Thyroid gland (tissue), 4 donors: Measurements from ENCODE around the gene HDAC5. TPM values are rescaled to one million over a fixed set of nuclear protein-coding genes. Genes with fewer than 3 reads are reported as not detected.
A peak's percentile ranks its signal among the peaks of the same experiment; 100 is the strongest.

Experiments
- DNase-seq, 2 donors: peaks; one replicate each; pipeline ENCODE4 v3.0.0-alpha.2; 2019
- H3K27ac ChIP-seq, 3 donors: fragments of 200-600 bp; sonication (generic); 1 replicate in 2 of 3; 2 replicates in 1 of 3; pipeline ENCODE4 v1.5.1; 2016 to 2019; ENCODE audit warnings: mild to moderate bottlenecking in 1 of 3, moderate library complexity in 1 of 3
- H3K27me3 ChIP-seq: fragments of 200-600 bp; sonication (generic); one replicate; pipeline ENCODE4 v1.5.1; 2019
- H3K36me3 ChIP-seq, 2 donors: fragments of 200-600 bp; sonication (generic); one replicate each; pipeline ENCODE4 v1.5.1; 2016 to 2019
- H3K4me1 ChIP-seq, 2 donors: fragments of 200-600 bp; sonication (generic); one replicate each; pipeline ENCODE4 v1.5.1; 2017 to 2019
- H3K4me3 ChIP-seq, 3 donors: fragments of 200-600 bp; sonication (generic); replicated peaks in 1 of 3; 1 replicate in 2 of 3; 2 replicates in 1 of 3; pipeline ENCODE4 v1.5.1; 2016; ENCODE audit warnings: mild to moderate bottlenecking in 1 of 3
- H3K9me3 ChIP-seq: fragments of 200-600 bp; sonication (generic); one replicate; pipeline ENCODE4 v1.5.1; 2017
- CTCF ChIP-seq, 6 experiments: fragments of 200-600 bp in 3 of 6; fragments of 450-650 bp in 3 of 6; sonication (generic) in 3 of 6; IDR thresholded peaks; one replicate each; pipeline ENCODE4 v1.5.1; 2016 to 2019; ENCODE audit warnings: antibody characterized with exemption in 6 of 6, mild to moderate bottlenecking in 2 of 6, inconsistent platforms in 1 of 6, moderate library complexity in 1 of 6
- POLR2A ChIP-seq, 2 donors: fragments of 450-650 bp; IDR thresholded peaks; one replicate each; pipeline ENCODE4 v1.6.1; 2017; ENCODE audit warnings: antibody characterized with exemption in 2 of 2, mild to moderate bottlenecking in 2 of 2, moderate library complexity in 1 of 2
- WGBS, 2 donors: methylation state at CpG; one replicate each; pipeline ENCODE4 v1.1.5; 2017; 5-methylcytosine and 5-hydroxymethylcytosine counted together
- intact Hi-C: fragments of 100-400 bp; cut with DNase I; formaldehyde crosslinking; loops from one replicate; pipeline ENCODE4 v1.15.1; 2023
- total RNA-seq, 4 donors: library from RNA; depleted of rRNA; stranded (reverse); fragments of >200 nt; gene quantifications; one replicate each; pipeline ENCODE4 v1.2.3, GENCODE V29; 2016

The HDAC5 gene
- total RNA-seq, 4 donors from 2014 or later, result 69.5 to 142 (median 107) TPM

GRCh38 chr17:44066204-44066930 is 57.1 kb downstream of the HDAC5 start, which contains the start of gene LSM12:
Gene LSM12 (minus strand): TSS chr17:44066671. CDS start chr17:44066587, 84 bp downstream.
- peak within 1 kb of the TSS; percentile 92 to 93 (median 92) for H3K27ac ChIP-seq
- no peaks in the 10 kb centered on the region for H3K27me3 ChIP-seq
- peak within 1 kb of the TSS; percentile 19 to 88 (median 60) for H3K4me3 ChIP-seq
- DNase-seq, result peak; percentile 85 to 89
- WGBS, 2 donors, result 0 to 1% methylated on average over 24 to 38 of the region's 65 CpGs
- peaks cover 14 to 18% of the 10 kb centered on the region in 2 donors for H3K36me3 ChIP-seq
- H3K4me1 ChIP-seq, result peaks cover 12 to 21% of the 10 kb centered on the region in 2 donors
- intact Hi-C loops, result no loop called here
- no peaks in the 10 kb centered on the region for H3K9me3 ChIP-seq
- peak in 1 of 2 donors; percentile 92 for TF ChIP-seq POLR2A (IDR thresholded peaks at IDR 0.05)
- TF ChIP-seq CTCF (IDR thresholded peaks at IDR 0.05), result no peak

- TF ChIP-seq POLR2A (IDR thresholded peaks at IDR 0.05), result no peak
- no peak for TF ChIP-seq CTCF (IDR thresholded peaks at IDR 0.05)
- WGBS, 2 donors, result 6 to 8% methylated on average over 9 of the region's 9 CpGs
- DNase-seq, result no peak
- H3K36me3 ChIP-seq, result peaks cover 14 to 18% of the 10 kb centered on the region in 2 donors
- peak overlapping the region; percentile 92 to 93 (median 92) for H3K27ac ChIP-seq
- no peaks in the 10 kb centered on the region for H3K27me3 ChIP-seq
- peaks cover 9 to 18% of the 10 kb centered on the region in 2 donors for H3K4me1 ChIP-seq
- H3K4me3 ChIP-seq, result peak overlapping the region; percentile 19 to 88 (median 60)
- intact Hi-C loops, result no loop called here
- no peaks in the 10 kb centered on the region for H3K9me3 ChIP-seq
Observed at GRCh38 chr17:44065668-44066203, 57.7 kb downstream of the HDAC5 start.

- H3K27ac ChIP-seq, result no peak overlapping the region
- no peaks in the 10 kb centered on the region for H3K27me3 ChIP-seq
- intact Hi-C loops, result no loop called here
- DNase-seq, result no peak
- H3K4me1 ChIP-seq, result peaks cover 9 to 15% of the 10 kb centered on the region in 2 donors
- H3K4me3 ChIP-seq, result no peak overlapping the region
- TF ChIP-seq POLR2A (IDR thresholded peaks at IDR 0.05) (no peak), CTCF (IDR thresholded peaks at IDR 0.05) (no peak)
- H3K9me3 ChIP-seq, result no peaks in the 10 kb centered on the region
- H3K36me3 ChIP-seq, result peaks cover 15 to 22% of the 10 kb centered on the region in 2 donors
- WGBS, 2 donors, result 83 to 86% methylated on average over 10 of the region's 10 CpGs
Observed at GRCh38 chr17:44063704-44064639, 59.5 kb downstream of the HDAC5 start.

GRCh38 chr17:44062871-44063270 is 60.6 kb downstream of the HDAC5 start:
- Histone ChIP-seq H3K27ac (no peak overlapping the region), H3K9me3 (no peaks in the 10 kb centered on the region), H3K36me3 (peaks cover 20 to 22% of the 10 kb centered on the region in 2 donors), H3K4me3 (no peak overlapping the region), H3K27me3 (no peaks in the 10 kb centered on the region), H3K4me1 (peaks cover 9 to 15% of the 10 kb centered on the region in 2 donors)
- intact Hi-C loops, result no loop called here
- DNase-seq, result no peak
- 90 to 94% methylated on average over 15 of the region's 15 CpGs for WGBS, 2 donors
- TF ChIP-seq CTCF (IDR thresholded peaks at IDR 0.05) (no peak), POLR2A (IDR thresholded peaks at IDR 0.05) (no peak)
